ENCODE measurements around the gene LRRC4C.

The LRRC4C gene

GRCh38 chr11:40388097-40388818 lies 1071.2 kb downstream of the LRRC4C start:
- DNase-seq (ENCODE audit: low read depth in 4 of 4, low spot score in 1 of 4): no peak

- no peak for DNase-seq (ENCODE audit: low read depth in 4 of 4, low spot score in 1 of 4)
Observed at GRCh38 chr11:40387240-40387980, 1072.0 kb downstream of the LRRC4C start.

GRCh38 chr11:40384991-40385390 lies 1074.5 kb downstream of the LRRC4C start:
- DNase-seq (ENCODE audit: low read depth in 4 of 4, low spot score in 1 of 4): no peak

- DNase-seq (ENCODE audit: low read depth in 4 of 4, low spot score in 1 of 4): no peak
Observed at GRCh38 chr11:40381481-40381880, 1078.0 kb downstream of the LRRC4C start.

- no peak for DNase-seq (ENCODE audit: low read depth in 4 of 4, low spot score in 1 of 4)
Observed at GRCh38 chr11:40380835-40381234, 1078.6 kb downstream of the LRRC4C start.

- no peak for DNase-seq (ENCODE audit: low read depth in 4 of 4, low spot score in 1 of 4)
Observed at GRCh38 chr11:40376331-40376730, 1083.1 kb downstream of the LRRC4C start.

- DNase-seq (ENCODE audit: low read depth in 4 of 4, low spot score in 1 of 4): no peak
Observed at GRCh38 chr11:40370821-40371616, 1088.4 kb downstream of the LRRC4C start.

- DNase-seq (ENCODE audit: low read depth in 4 of 4, low spot score in 1 of 4): no peak
Observed at GRCh38 chr11:40360206-40360798, 1099.2 kb downstream of the LRRC4C start.

GRCh38 chr11:40354121-40354520 lies 1105.3 kb downstream of the LRRC4C start:
- DNase-seq (ENCODE audit: low read depth in 4 of 4, low spot score in 1 of 4): no peak

GRCh38 chr11:40340911-40341310 lies 1118.5 kb downstream of the LRRC4C start:
- DNase-seq (ENCODE audit: low read depth in 4 of 4, low spot score in 1 of 4): no peak

- no peak for DNase-seq (ENCODE audit: low read depth in 4 of 4, low spot score in 1 of 4)
Observed at GRCh38 chr11:40338739-40339138, 1120.7 kb downstream of the LRRC4C start.

GRCh38 chr11:40338062-40338461 lies 1121.4 kb downstream of the LRRC4C start:
- DNase-seq (ENCODE audit: low read depth in 4 of 4, low spot score in 1 of 4): no peak

- no peak for DNase-seq (ENCODE audit: low read depth in 4 of 4, low spot score in 1 of 4)
Observed at GRCh38 chr11:40337118-40337517, 1122.3 kb downstream of the LRRC4C start.

- DNase-seq (ENCODE audit: low read depth in 4 of 4, low spot score in 1 of 4): no peak
Observed at GRCh38 chr11:40328890-40329614, 1130.4 kb downstream of the LRRC4C start.

GRCh38 chr11:40323241-40323640 lies 1136.2 kb downstream of the LRRC4C start:
- DNase-seq (ENCODE audit: low read depth in 4 of 4, low spot score in 1 of 4): no peak

GRCh38 chr11:40321537-40321936 lies 1137.9 kb downstream of the LRRC4C start:
- no peak for DNase-seq (ENCODE audit: low read depth in 4 of 4, low spot score in 1 of 4)

- DNase-seq (ENCODE audit: low read depth in 4 of 4, low spot score in 1 of 4): no peak
Observed at GRCh38 chr11:40316171-40316570, 1143.3 kb downstream of the LRRC4C start.

GRCh38 chr11:40315122-40315521 lies 1144.3 kb downstream of the LRRC4C start:
- DNase-seq (ENCODE audit: low read depth in 4 of 4, low spot score in 1 of 4): no peak

- no peak for DNase-seq (ENCODE audit: low read depth in 4 of 4, low spot score in 1 of 4)
Observed at GRCh38 chr11:40314327-40314726, 1145.1 kb downstream of the LRRC4C start.

- no peak for DNase-seq (ENCODE audit: low read depth in 4 of 4, low spot score in 1 of 4)
Observed at GRCh38 chr11:40306938-40307548, 1152.4 kb downstream of the LRRC4C start.

Data from stimulated activated CD4-positive, alpha-beta T cell treated with anti-CD3 and anti-CD28 coated beads, Interleukin-1b, Interleukin-23, amount 100 ng/mL, for 24 hours (primary cell).